CD4-positive, alpha-beta T cell treated with Interleukin-1 beta for 1 hour (primary cell): Measurements from ENCODE around the gene CETP.

ENCODE experiments used
- DNase-seq, 2 donors: peaks; one replicate each; pipeline ENCODE4 v3.0.0-alpha.2; 2020 to 2022

Gene CETP, protein sequence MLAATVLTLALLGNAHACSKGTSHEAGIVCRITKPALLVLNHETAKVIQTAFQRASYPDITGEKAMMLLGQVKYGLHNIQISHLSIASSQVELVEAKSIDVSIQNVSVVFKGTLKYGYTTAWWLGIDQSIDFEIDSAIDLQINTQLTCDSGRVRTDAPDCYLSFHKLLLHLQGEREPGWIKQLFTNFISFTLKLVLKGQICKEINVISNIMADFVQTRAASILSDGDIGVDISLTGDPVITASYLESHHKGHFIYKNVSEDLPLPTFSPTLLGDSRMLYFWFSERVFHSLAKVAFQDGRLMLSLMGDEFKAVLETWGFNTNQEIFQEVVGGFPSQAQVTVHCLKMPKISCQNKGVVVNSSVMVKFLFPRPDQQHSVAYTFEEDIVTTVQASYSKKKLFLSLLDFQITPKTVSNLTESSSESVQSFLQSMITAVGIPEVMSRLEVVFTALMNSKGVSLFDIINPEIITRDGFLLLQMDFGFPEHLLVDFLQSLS

DNA sequence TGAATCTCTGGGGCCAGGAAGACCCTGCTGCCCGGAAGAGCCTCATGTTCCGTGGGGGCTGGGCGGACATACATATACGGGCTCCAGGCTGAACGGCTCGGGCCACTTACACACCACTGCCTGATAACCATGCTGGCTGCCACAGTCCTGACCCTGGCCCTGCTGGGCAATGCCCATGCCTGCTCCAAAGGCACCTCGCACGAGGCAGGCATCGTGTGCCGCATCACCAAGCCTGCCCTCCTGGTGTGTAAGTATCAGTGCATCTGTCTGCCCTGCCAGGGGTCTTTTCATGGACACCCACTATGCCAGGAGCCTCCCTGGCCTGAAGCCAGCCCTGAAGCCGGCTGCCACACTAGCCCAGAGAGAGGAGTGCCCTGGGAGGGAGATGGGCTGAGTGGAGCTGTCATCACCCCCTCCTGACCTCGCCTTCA, at the start of gene CETP:
Gene CETP (plus strand): TSS at position 100 of the 431 bp plus-strand sequence. CDS start 30 bp downstream, at position 130.
- no peak for DNase-seq

DNA sequence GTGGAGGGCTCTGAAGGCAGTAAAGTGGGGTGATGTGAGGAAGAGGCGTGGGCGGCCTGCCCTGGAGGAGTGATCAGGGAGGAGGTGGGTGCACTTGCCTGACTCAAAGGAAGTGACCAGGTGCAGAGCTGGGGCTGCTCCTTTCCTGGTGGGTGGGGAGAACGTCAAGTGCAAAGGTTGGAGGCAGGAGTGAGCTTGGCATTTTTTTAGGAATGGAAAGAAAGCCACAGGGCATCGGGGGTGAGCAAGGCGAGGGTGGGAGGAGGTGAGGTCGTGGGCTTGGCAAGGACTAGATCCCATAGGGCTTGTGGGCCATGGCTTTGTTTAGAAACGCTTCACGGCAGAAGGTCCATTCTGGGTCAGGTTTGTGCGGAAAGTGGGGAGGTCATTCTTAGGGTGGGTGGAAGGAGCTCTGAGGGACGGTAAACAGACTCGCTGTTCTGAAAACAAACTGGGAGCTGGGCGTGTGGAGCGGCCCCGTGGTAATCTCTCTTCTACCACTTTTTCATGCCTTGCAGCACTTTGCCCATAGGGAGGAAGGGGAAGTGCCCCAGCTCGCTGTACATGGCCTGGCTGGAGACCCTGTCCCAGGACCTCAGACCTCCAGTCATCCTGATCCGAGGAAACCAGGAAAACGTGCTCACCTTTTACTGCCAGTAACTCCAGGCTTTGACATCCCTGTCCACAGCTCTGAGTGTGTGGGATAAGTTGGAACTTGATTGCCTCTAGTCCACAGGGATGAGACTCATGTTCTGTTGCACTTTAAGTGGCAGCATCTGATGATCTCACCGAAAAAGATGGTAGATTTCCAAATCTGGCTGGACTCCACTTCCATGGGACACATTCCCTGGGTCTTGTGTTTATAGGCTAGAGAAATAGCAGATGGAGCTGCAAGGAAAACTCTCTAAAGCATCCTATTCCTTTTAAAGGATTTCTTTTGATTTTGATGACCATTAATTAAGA, 48.7 kb upstream of the CETP start:
- no peak for DNase-seq

DNA sequence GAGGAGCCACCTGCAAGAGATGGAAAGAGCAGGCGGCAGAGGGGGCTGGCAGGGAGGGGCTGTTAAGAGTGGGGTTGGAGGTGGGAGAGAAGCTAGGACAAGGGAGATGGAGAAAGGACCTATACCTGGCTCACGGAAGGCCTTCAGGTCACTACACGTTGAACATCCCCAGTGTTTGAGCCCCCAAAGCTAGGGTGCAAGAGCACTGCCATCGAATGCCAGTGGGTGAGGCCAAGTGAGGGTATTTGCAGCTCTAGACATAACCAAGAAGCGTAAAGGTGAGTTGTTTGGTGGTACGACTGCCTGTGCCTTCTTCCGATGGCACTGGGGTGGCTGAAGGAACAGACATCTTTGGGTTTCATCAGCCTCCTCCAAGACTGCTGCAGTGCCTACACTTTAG, 46.9 kb upstream of the CETP start:
- no peak for DNase-seq

DNA sequence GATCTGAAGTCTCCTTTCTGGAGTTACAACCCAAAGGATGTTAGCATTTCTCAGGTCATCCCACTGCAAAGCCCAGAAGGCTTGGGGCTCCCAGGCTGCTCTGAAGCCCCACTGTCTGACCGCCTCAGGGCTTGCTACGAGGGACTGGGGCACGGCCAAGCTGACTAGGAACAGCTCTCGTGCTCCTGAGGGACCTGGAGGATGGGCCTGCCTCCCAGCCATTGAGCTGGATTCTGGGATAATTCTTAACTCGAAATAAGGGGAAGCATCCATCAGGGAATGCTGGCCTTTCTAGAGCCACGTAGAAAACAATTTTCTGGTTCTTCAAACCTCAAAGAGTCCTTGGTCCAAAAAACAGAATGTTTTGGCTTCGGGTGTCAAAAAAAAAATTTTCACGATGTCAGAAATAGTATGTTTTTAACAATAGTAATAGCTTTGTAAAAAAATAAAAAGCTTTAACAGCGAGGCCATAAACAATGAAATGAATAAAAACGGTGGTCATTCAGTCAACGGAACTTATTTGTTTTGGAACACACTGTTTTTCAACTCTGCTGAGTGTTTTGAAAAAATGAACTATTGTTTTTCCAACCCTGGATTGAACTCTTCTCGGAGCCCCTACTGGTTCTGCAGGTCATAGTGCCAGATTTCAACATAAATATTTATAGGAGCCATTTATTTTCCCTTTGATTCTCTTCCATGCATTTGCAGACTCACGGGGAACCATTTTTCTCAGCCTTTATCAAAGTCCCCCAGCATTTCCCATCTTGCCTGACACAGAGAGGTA, 46.2 kb upstream of the CETP start:
- DNase-seq = no peak

DNA sequence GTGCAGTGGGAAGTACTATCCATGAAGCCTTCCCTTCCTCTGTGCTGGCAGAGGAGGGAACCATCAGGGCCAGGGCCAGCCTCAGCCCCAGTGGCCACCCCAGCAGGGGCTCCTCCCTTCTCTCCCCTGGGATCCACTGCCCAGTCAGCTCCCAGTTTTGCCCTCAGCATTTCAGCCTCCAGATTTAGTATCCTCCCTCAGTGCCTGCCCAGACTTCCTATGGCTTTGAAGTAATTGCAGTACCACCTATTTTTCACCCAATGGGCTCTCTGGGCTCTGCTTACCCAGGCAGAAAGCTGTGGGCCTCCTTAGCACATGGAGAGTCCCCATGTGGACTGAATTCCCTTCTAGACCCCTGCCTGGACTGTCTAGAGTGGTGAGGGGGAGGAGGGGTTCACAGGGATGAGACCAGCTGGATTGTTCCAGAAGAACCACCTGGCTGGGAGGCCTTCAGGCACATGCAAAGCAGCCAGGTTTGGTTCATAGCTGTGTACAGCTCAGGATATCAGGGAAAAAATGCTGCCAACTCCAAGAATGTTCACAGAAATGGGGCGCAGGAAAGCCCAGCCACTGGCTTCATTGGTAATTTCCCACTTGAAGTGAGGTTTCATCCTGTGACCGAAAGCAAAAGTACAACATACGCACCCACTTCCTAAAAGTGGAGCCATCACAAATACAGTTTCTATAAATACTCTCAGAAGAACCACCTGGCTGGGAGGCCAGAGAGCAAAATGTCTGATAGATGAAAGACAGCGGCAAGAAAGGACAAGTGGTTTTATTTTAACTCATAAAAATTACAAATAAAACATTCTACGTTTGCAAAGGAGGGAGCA, 45.0 kb upstream of the CETP start:
- peak; percentile 54 to 59 for DNase-seq

DNA sequence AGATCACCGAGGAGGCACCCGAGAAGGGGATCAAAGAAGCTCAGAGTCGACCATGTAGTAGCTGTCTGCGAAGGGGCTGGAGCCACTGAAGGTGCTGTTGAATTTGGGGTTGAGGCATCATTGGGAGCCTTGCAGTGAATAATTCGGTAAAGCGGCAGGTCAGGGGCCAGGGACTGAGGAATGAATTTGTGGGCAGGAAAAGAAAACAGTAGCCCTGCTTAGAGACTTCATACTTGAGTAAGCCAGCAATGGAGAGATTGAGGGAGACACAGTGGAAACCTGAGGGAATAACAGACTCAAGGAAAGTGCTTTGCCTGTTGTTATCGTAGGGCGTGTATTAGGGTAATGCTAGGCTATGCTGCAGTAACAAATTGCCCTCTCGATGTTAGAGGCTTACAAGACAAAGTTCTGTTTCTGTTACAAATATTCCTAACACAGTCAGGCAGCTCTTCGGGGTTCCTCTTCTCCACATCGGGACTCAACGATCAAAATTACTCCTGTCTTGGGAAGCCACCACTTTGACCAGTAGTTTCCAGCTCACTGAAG, 43.2 kb upstream of the CETP start:
- DNase-seq = no peak

DNA sequence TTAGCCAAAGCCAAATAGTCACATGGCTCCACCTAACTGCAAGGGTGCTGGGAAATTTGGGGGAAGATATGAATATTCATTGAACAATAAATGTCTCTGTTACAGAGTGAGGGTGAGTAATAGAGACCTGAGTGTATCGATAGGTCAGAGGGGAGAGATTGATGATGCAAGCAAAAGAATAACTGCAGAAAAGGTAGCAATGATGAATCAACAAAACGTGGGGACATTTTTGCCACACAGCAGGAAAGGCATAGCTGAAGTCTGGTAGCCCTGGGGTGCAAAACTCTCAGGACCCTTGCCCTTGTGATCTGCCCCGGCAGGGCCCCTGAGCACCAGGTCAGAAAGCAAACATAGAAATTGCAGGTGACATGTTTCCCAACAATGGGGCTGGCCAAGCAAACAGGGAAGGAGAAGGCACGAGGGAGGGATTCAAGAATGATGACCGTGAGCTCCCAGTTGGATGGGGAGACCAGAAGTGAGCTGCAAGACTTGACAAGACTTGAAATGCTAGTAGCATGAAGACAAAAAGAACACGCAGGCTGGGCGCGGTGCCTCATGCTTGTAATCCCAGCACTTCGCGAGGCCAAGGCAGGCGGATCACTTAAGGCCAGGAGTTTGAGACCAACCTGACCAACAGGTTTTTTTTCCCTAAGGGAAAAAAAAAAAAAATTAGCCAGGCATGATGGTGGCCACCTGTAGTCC, 42.5 kb upstream of the CETP start:
- DNase-seq = no peak

DNA sequence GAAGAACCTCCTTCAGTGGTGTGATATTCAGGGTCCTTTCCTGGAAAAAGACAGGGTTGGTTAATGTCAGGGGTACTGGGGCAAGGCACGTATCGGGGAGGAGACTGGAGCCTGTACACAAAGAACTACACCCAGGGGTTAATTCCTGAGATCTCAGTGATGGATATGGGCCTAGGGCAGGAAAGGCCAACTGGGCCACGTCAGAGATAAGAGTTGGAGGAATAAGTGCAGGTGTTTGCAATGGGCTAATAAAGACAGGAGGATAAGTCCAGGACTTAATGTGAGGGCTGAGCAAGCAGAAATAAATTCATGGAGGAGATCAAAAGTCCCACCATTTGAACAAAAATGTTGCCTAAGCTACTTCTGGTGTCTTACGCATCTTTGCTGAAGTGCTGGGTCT, 40.2 kb upstream of the CETP start:
- no peak for DNase-seq

DNA sequence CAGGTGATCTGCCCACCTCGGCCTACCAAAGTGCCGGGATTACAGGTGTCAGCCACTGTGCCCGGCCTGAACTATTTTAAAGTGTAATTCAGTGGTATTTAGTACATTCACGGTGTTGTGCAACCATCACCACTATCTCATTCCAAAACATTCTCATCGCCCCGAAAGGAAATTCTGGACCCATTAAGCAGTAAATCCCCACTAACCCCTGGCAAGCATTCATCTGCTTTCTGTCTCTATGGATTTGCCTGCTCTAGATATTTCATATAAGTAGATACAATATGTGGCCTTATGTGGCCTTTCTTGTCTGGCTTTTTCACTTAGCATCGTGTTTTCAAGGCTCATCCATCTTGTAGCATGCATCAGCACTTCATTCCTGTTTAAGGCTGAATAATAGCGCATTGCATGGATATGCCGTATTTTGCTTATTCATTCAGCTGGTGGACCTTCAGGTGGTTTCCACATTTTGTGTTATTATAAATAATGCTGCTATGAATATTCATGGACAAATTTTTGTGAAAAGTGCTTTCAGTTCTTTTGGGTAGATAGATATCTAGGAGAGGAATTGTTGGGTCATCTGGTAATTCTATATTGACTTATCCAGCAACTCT, 38.2 kb upstream of the CETP start:
- no peak for DNase-seq

DNA sequence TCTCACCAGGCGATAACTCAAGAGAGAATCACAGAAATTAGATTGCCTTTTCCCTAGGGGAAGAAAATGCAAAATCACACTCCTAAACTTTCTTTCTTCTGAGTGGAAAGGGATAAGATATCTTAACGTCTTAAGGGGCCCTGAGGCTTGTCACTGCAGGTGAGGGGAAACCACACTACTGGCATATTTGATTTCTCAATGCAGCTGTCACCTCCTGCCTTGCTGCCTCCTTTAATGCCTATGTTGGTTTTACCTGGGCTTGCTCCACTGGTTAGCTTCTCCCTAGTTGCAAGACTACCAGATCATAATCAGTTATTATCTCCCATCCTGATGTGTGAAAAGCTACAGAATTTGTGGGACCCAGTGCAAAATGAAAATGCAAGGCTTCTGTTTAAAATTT, 34.3 kb upstream of the CETP start:
- no peak for DNase-seq

DNA sequence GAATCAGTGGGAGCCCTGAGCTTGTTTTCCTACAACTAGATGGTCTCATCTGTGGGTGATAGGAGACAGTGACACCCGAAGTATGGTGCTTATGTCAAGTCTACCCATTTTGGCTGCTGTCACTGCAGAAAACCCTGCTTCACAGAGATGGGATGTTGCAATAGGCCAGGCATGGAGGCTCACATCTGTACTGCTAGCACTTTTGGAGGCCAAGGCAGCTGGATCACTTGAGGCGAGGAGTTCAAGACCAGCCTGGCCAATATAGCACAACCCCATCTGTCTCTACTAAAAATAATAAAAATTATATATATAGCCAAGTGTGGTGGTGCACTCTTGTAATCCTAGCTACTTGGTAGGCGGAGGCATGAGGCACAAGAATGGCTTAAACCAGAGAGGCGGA, 32.1 kb upstream of the CETP start:
- no peak for DNase-seq

DNA sequence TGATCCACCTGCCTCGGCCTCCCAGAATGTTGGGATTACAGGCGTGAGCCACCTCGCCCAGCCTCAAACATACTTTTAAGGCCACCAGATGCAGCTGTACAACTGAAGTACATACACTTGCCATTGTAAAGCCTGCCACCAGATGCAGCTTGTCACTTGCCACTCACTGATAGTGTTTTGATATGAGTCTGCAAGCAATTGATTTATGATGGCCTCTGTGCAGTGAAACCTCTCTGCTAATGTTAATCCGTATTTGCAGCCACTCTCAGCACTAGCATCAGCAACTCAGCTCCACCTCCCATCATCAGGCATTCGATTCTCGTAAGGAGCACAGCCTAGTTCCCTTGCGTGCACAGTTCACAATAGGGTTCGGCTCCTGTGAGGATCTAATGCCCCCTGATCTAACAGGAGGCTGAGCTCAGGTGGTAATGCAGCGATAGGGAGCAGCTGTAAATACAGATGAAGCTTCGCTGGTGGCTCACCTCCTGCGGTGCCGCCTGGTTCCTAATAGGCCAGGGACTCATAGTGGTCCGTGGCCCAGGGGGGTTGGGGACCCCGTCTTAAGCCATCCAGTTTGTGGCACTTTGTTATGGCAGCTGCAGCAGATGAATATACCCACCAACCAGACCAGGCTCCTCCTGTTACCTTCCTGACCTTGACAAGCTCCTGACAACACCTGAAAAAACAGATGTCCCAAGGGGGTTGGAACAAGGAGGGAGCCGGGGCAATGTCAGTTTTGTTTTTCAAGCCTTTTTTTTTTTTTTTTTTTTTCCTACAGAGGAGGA, 31.1 kb upstream of the CETP start:
- DNase-seq = no peak

DNA sequence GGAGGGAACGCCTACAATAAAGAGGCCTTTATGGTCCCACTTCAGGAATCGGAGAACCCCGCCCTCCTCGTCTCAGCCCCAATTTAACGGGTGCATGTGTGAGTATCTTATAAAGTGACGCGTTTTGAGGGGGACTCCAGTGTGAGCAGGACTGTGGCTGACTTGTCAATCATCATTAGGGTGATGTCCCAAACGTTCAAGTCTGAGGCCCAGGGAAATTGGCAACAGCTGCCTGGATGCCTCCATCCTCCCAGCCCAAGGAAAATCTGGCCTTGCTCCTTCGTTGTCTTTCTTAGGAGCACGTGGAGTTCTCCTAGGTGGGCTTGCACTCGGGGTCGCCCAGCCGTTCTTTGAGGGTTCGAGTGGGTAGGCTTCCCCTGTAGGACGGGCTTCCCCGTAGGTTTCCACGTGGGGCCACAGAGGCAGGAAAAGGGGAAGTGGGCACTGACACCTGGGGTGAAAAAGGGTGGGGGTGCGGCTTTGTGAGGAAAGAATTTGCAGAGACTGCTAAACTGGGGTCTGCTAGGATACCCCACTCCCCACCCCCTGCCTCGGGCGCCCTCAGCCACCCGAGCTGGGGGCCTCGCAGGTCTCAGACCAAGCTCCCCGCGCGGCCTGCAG, 30.4 kb upstream of the CETP start:
- DNase-seq = no peak

DNA sequence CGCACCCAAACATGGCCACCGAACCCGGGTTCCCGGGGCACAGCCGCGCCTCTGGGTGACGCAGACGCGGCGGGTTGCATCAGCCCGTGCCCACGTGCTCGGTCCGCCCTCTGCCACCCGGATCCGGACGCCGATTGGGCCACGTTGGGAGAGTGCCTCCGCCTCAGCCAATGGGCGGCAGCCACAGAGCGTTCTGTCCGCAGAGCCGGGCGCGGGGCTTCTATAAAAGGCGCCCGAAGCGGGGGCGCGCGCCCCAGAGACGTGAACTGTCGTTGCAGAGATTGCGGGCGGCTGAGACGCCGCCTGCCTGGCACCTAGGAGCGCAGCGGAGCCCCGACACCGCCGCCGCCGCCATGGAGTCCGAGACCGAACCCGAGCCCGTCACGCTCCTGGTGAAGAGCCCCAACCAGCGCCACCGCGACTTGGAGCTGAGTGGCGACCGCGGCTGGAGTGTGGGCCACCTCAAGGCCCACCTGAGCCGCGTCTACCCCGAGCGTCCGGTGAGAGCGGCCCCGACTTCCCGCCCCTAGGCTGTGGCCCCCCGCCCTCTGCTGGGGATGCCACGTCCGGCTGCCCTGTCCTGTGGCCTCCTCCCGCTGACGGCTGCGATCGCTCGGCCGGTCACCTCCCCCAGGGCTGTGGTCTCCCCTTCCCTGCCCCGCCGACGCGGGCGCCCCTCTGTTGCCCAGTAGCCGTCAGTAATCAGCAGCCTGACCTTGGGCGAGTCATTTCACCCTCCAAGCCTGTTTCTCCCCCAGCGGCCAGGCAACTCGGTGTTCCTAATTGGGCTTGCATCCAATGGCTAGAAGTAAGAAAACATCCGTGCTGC, 29.6 kb upstream of the CETP start, which contains the start of gene HERPUD1:
Gene HERPUD1 (plus strand): TSS at position 251 of the 829 bp plus-strand sequence. CDS start 103 bp downstream, at position 354.
- DNase-seq = peak; percentile 99

DNA sequence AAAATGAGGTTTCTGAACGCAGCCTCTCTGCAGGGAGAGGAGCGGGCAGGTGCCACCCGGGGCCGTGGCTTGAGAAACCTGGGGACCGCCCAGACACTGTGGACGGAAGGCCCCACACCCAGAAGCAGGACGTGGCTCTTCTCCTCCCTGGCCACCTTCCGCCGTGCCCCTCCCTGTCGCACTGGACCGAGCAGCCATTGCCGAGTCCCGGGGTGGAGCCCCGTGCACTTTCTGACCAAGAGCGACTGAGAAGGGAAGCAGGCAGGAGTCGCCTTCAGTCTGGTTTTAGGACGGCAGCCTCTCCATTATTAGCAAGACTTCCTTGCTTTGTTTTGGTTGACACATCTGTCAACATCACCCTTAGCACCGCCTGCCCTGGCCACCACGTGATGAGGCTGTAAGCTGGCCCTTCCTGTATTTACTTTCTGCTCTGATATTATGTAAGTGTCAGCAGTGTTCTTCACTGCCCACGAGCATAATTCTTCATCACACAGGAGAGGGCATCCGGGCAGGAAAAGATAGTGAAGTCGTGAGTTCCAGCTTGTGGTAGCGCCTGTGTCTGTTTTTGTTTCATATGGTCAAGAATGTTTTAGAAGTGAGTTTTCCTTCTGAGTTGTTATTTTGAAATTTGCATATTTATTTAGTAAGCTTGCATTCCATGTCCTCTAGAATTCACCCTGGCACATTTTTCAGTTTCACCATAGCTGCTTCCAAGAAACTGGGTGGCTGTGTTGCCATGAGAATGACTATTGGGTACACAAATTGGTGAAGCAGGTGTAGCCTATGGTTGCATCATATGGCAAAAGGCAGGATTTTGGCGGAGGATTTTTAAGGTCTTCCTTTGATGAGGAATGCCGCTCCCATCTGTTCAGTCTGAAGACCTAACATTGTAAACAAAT, 28.8 kb upstream of the CETP start:
- DNase-seq = peak; percentile 45 to 72

DNA sequence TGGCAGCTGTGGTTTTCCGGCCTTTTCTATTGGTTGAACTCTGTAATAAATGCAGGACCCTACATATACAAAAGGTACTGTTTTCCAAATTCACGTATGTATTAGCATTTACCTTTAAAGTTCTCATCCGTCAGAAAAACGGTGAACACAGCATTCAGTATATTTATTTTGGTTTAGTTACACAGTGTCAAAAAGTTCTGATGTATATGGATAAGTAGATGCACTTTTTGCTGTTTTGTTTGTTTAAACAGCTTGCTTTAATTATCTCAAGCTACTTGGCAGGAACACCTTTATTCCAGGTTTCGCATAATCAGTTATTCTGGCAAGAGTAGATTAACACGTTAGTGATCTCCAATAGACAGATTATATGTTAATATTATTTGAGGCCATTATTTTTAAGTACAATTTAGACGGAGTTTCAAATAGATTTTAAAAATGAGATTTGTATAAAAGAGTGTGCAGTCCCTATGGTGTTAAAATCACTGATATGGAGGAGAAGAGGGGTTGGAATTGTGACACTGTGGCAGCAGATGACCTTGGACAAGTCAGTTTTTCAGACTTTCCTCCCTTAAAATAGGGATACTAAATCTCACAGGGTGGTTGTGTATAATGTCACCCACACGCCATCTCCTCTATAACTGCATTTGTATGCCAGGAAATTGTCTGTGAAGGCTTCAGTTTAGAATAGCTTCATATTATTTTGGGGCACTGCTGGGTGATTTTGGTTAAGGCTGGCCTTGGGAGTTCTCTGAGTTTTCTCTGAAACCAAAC, 27.7 kb upstream of the CETP start:
- no peak for DNase-seq
